GM18861 (cell line): ENCODE results near the gene OR6S1.
"Not testable (repeated sequence)": the region's sequence is repeated elsewhere in the genome, so short reads cannot be mapped to it uniquely, and the experiment has no call there.

Experiments used
- ATAC-seq: cut with Tn5 transposase; IDR thresholded peaks from one replicate; pipeline ENCODE4 v1.9.1; 2021; ENCODE audit not compliant: unreplicated experiment

Gene OR6S1

DNA sequence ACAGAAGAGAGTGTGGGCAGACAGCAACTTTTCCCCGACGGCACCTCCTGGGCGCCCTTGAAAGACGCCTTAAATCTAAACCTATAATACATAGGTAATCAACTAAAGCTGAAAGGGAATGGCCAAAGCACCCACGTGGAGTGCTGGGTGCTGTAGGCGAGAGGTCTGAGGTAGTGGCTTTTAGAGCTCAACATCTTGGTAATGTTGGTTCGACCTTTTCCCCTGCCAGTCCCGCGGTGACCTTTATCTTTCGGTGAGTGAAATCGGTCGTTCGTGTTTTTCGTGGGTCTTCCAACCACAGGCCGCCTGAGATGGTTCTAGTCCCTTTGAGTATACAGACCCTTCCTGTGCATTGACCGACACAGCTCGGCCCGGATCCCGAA lies 9.1 kb downstream of the OR6S1 start:
- peak; percentile 2 for ATAC-seq

DNA sequence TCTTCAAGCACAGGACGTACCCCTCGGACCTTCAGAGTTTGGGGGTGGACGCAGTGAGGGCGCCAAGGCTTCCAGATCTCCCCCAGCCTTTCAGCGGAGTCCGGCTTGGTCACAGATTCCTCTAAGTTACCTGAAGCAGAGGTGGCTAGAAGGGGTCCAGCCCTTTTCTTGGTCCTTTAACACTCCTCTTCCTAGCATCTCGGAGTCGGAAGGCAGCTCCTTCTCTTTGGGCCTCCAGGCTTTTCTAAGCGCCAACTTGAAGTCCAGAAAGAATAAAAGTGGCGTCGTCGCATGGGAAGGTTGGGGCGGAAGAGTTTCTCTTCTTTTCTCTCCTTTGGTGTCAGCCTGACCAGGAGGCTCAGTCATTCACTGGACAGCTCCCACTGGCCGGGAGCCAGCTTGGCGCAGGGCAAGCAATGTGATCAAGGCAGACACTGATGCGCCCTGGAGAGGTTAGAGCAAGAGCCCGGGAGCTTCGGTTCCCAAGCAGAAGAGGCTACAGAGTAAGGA lies 9.6 kb downstream of the OR6S1 start:
- ATAC-seq: no peak

DNA sequence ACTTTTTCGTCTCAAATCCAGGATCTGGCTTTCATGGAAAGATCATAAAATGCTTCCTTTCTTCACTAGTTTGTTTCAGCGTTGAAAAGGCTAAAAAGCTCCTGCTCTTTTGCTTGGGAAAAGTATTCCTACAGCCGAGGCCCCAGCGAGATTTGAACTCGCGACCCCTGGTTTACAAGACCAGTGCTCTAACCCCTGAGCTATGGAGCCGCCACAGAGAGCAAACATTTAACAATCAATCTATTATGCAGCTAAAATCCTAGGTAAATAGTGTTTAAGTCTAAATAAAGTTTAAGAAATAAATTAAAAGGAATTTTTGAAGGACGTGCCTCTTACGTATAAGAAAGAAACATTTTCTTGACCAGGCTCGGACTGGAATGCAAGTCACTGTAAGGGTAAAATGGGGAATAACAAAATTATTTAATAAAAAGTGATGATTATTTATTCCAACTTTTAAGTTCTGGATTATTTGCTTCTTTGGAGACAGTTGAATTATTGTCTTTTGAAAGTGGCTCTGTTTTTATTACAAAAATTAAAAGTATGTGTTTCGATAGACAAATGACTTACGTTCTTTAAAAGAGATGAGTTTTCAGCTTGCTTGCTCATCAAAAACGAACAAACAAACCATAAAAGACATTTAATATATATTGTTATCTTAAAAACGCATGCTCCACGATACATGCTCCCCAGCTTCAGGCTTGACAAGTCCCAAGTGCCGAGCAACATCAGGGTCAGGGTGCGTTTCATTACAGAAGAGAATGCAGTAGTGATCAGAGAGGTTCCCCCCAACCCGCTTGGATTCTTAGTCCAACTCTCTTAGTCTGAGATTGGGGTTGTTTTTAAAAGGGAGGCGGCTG lies 10.2 kb downstream of the OR6S1 start:
- ATAC-seq: no peak

DNA sequence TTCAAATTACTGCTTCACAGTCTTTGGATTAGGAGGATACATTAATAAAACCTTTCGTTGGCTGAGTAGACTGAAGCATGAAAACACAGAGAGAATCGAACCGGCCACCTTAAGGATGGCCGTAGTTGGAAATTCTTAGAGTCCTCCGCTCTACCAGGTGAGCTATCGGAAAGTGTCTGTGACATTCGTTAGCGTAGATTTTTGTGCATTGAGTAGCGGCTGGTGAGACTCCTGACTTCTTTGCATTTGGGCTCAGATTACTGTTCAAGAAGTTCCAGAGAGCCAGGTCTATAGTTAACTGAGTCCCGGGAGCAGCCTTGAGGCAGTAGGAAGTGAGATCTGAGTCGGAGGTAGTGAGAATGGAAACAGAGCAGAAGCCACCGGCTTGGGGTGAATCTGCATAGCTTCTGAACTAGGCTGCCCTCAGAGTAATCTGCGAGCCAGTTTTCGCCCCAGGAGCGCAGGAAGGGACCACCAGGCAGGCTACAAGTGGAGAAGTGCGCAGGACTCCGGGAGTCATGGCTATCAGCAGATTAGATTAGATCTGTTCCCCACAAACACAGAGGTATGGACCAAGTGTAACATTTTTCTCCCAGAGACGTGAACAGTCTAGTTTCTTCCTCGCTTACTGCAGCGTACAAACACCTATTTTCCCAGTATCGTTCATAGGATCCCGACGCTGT lies 11.0 kb downstream of the OR6S1 start:
- ATAC-seq: no peak

DNA sequence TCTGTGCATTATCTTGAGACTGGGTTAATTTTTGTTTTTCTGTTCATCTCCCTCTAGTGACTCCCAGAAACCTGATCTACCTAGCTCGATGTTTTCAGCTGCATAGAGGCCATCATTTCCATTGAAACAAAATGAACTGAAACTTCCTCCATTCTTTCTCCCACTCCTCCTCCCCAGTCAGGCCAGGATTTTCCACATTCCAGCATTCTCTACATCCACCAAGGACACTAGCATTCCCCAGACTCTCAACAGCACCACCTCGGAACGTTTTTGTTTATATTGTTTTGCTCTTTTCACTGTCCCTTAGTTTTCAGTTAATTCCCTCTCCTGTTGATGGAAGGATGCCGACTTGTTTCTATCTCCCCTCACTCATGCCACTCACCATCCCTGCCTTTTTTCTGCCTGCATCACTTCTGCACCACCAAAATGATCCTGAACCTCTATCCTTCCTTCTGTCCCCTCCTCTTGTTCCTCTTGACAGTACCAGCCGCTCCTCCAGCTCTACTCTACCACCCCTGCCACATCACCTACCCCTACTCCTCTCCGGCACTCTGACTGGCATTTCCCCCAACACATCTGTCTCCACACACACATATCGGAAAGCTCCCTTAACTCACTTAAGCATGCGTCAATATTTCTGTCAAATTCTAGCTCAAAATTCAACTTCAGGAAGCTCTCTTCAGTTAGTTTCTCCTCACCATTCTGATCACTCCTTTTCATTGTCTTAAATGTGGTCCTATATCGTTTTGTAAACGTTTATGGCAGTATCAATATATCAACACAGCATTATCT lies 13.2 kb downstream of the OR6S1 start:
- no peak for ATAC-seq

DNA sequence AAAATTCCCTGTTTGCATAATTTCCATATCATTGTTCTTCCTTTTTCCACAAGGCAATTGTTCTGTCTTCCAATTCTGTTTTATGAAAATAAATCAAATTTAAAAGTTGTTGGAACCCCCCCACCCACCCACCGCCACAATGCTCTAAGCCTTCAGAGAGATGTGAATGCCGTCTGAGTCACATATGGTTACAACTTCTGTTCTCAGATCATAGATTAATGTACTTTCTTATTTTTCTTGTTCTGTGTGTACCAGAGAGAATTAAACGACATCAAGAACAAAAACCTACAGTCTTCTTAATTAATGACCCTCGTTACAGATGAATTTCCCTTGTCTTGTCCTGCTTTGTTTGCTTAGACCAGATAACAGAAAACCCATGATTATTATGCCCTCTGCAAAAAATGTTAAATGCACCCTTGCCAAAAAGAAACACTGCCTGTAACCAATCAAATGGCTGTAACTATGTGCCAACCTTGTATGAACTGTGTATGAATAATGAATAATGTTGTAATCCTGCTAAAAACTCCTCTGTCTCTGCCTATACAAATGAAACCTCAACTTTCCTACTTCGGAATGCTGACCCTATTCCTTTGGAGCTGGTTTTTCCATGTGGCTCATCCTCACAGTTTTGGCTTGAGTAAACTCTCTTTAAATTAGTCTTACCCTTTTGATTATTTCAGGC lies 14.0 kb downstream of the OR6S1 start:
- no peak for ATAC-seq

DNA sequence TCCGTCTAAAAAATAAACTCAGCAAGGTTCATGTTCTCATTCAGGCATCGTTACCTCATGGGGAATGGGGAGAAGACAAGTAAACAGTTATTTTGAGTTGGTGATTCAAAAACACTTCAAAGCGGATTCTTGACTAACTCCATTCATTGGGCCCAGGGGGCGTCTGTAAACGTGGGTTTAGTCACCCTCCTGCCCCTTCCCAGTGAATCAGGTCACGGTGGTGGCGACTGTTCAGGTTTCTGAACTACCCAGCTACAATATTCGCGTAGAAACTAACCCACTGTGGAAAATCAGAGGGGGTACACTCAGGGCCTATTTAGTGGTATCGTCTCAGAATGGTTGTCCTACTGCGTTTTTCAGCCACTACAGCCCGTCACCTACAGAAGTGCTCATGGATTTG lies 15.2 kb downstream of the OR6S1 start:
- ATAC-seq: no peak

DNA sequence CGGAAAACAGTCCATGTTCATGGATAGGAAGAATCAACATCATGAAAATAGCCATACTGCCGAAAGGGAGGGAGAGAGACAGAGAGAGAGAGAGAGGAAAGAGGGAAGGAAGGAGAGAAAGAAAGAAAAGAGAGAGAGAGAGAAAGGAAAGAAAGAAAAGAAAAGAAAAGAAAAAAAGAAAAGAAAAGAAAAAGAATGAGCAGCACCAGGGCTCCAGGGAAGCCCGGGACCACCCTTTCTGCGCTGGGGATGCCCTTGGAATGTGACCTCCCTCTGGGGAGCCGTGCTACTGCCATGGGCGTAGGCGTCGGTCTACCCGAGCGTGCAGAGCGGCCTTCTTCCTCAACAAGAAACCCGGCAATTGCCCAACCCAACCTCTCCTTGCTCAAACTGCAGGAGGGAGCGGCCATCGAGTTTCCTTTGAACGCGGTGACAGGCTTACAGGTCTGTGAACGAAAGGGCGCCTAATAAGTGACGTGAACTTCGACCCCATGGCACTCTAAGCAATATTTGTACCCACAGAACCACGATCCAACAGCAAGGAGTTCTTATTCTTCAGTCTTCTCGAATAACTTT lies 16.9 kb downstream of the OR6S1 start:
- ATAC-seq: no peak

DNA sequence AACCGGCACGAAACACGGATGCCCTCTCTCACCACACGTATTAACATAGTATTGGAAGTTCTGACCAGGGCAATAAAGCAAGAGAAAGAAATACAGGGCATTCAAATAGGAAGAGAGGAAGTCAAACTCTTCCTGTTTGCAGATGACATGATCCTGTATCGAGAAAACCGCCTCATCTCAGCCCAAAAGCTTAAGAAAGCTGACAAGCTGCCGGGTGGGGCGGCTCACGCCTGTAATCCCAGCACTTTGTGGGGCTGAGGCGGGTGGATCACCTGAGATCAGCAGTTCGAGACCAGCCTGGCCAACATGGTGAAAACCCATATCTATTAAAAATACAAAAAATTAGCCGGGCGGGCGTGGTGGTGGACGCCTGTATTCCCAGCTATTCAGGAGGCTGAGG lies 17.7 kb downstream of the OR6S1 start:
- no peak for ATAC-seq

DNA sequence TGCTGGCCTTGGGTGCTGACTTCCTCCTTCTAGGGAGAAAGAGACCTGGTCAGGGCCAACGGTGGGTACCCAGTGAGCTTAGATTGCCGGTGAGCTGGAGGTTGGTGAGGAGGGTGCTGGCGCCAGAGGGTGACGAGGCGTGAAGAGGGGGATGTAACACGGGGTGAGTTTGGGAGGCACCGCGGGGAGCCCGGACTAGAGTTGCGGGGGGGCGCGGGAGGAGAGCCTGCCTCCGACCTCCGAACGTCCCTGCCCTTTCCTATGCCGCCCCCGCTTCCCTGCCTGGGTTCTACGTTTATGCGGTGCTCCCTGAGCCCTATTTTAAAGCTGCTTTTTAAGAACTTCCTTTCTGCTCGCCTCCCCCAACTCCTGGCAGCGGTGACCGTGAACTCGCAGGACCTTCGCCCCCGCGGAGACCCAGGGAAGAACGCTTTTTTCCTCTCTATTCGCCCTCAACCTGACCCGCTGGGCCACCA lies 18.6 kb downstream of the OR6S1 start:
- no peak for ATAC-seq

DNA sequence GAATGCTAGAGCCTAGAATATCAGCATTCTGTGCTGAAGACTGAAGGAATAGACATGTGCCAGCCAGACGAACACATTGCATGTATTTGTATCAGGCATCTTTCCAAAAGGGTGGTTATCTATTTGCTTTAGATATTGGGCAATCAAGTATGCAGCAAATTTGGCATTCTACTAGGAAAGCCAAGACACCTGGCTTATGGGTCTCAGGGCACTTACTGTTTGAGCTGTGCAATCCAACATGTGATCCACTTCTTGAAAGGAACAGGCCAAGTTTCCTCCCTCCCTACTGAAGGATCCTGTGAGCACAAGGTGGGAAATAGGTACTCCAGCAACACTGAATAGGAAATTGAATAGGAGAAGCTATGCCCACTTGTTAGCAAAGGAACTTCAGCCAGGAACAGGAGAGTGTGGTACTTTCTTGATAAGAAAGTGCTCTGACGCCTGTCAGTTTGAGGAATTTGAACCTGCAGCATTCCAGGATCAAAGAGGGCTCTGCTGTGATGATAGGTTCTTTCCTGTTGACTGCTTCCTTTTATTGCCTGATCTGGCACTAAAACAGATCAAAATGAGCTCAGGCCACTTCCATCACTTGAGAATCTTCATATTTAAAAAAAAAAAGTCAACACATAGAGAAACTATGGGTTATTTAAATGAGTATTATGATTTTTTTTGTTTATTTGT lies 20.6 kb downstream of the OR6S1 start:
- no peak for ATAC-seq

DNA sequence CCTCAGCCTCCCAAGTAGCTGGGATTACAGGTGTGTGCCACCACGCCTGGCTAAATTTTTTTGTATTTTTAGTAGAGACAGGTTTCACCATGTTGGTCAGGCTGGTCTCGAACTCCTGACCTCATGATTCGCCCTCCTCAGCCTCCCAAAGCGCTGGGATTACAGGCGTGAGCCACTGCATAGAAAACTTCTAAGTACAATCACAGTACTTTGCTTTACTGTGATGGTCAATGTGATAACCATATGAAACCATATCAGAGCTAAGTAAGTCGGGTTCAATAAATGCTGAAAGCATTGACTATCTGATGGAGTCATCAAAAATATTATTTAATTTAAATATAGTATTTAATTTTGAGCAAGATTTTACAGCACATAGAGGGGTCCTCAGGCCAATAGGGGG lies 21.8 kb downstream of the OR6S1 start:
- not testable (repeated sequence) for ATAC-seq

DNA sequence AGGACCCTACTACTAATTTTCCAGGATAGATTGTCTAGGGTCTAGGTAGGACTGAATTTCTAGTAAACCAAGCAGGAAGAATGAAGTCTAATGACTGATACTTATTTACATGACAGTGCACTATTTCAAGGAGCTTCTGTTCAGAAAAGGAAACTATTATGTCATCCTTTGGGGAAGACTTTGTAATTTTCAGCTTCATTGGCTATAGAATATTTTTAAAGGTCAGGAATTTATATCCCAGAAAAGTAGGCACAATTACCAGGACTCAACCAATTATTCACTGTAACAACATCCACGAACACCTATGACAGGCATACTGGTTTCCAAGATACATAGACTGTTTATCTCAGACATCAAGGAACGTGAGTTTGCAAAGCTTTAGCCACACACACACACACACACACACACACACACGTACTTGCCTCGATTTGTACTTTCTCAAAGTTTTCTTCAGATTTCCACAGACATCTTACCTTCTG lies 23.2 kb downstream of the OR6S1 start:
- no peak for ATAC-seq

DNA sequence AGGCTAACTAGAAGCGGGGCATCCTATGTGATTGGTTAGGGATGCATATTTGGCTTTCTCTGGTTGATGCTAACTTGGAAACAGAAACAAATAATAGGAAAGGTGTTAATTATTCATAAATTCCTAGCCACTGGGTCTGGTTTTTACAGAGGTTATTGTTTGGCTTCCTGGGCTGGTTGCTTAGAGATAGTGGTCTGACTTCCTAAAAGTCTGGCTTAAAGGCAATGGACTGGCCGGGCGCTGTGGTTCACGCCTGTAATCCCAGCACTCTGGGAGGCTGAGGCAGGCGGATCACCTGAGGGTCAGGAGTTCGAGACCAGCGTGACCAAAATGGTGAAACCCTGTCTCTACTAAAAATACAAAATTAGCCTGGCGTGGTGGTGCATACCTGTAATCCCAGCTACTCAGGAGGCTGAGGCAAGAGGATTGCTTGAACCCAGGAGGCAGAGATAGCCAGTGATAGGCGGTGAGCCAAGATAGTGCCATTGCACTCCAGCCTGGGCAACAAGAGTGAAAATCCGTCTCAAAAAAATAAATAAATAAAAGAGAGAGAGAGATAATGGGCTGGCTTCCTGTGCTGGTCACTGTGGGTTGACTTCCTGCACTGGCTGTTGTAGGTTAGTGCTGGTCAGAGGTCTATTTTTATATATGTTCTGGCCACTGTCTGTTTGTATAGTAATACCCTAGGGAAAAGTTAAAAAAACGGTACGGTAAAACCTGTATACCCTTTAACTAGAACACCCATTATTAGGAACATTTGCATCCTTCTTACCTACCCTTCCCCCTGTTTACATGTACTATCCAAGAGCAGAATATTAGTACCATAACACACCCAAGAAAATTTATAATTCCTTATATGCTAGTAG lies 24.1 kb downstream of the OR6S1 start:
- peak; percentile 37 for ATAC-seq

DNA sequence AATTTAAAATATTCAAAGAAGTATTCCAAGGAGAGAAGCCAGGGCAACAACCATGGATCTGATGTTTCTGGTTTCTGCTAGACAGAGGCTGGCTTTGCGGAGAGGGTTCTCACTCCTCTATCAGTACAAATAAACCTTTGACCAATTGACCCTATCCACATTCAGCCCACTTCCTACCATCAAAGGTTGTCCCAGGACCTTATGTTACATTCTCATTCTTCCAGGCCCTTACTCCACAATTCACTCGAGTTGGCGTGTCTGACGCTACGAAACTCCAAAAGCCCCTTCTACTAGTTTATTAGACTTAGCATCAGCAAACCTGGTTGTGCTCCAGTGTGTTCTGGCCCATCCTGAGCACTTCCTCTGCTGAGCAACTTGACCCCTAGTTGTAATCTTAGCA lies 25.5 kb downstream of the OR6S1 start:
- ATAC-seq: no peak

DNA sequence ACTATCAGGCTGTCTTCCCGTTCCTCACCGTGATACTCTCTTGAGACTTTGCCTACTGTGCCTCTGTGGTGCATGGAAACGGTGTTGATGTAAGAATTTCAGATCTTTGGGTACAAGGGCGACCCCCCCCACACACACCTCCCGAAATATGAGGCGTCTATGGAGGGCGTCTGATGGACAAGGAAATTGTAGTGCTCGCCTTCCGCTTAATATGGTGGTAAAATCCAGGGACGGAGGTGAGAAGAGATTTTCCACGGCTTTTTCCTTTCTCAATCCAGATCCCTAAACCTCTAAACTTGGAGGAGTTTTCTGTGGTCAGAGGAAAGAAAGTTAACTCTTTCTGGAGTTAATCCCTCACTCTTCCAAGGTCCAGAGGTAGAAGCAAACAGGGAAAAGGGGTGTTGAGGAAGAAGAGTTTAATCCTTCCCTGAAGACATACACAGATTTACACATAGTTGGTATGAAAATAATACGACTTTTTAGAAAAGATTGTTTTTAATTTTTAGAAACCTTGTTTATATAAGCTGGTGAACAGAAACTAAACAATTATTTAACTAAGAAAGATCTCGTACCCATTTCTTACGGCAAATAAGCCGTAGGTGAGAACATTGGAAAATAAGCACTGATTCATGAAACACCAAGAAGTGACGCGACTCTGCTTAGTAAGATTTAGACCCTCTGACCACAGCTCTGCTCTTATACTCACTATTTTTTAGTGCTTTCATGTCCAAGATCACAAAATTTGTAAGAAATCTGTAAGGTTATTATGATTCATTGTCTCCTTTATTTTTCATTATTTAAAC lies 27.3 kb downstream of the OR6S1 start:
- ATAC-seq: no peak

DNA sequence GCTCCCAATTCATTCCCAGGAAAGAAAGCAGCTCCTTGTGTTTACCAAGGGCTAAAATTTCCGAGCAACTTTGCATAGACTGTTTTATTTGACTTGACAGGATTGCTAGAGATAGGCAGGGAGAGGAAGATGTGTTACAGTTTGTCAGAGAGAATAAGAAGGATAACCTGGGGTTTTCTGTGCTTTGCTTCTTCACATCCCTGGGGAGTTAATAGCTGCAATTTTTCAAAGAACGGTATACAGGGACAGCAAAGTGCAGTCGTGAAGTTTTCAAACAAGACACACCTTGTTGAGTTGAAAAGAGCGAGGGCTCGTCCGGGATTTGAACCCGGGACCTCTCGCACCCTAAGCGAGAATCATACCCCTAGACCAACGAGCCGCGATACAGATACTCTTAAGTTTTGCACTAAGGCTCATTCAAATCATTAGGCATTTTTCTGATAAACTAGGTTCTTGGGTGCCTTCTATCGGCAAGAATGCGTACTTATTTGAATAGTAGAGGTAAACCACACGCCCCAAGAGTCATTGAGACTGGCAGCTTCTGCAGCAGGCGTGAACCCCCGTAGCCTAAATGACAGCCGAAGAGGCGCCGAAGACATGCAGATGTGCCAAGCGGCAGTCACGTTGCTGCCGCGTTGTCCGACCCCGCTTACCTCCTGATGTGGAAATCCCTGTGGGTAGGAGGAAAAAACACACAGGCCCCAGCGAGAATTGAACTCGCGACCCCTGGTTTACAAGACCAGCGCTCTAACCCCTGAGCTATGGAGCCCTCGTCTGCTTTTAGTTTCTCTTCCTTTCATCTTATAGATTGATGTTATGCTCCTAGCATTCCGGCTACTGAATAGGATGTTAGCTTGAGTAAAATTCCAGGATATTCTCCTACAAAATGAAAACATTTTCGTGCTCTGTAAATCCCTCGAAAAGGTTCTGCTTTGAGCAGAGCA lies 28.1 kb downstream of the OR6S1 start:
- ATAC-seq: peak; percentile 51
